Naive thymus-derived CD4-positive, alpha-beta T cell (primary cell): ENCODE measurements around the gene SLC9A1. TPM values are rescaled to one million over a fixed set of nuclear protein-coding genes. Genes with fewer than 3 reads are reported as not detected.

Experiments used
- ATAC-seq: fragments of 150-1000 bp; cut with Tn5 transposase; 2 replicates; pipeline ENCODE4 v1.10.0; 2021; ENCODE audit warnings: mild to moderate bottlenecking, moderate library complexity
- CTCF ChIA-PET: fragments of 350-600 bp; sonication (Branson Sonifier 250); formaldehyde crosslinking; loops from one replicate; lab custom pipeline; 2021; ENCODE audit warnings: antibody characterized with exemption; lab: Charles Lee
- POLR2A ChIA-PET: fragments of 350-600 bp; sonication (Branson Sonifier 250); formaldehyde crosslinking; loops from one replicate; lab custom pipeline; 2021; ENCODE audit warnings: antibody characterized with exemption, inconsistent platforms; lab: Charles Lee
- DNase-seq, 9 donors: peaks; one replicate each; pipeline versions ENCODE4 v3.0.0 to v3.0.0-alpha.2; 2020 to 2022; ENCODE audit warnings: mixed read lengths in 1 of 9
- H3K27ac ChIP-seq: one replicate; pipeline ENCODE4 v1.7.0; 2013; ENCODE audit warnings: mild to moderate bottlenecking, low read depth, low read length, moderate library complexity
- H3K27me3 ChIP-seq, 2 donors: one replicate each; pipeline ENCODE4 v1.7.0; 2013; ENCODE audit warnings: low read length in 2 of 2, mild to moderate bottlenecking in 2 of 2, moderate library complexity in 2 of 2; ENCODE audit not compliant: control insufficient read depth in 2 of 2, insufficient read depth in 2 of 2
- H3K36me3 ChIP-seq, 3 experiments: 1 replicate in 2 of 3; 2 replicates in 1 of 3; pipeline ENCODE4 v1.7.0; 2013; ENCODE audit warnings: low read length in 3 of 3, mild to moderate bottlenecking in 3 of 3, moderate library complexity in 1 of 3; ENCODE audit not compliant: insufficient read depth in 3 of 3, control insufficient read depth in 2 of 3
- H3K4me1 ChIP-seq, 2 donors: one replicate each; pipeline ENCODE4 v1.7.0; 2013; ENCODE audit warnings: low read length in 2 of 2, mild to moderate bottlenecking in 2 of 2, moderate library complexity in 1 of 2; ENCODE audit not compliant: control insufficient read depth in 2 of 2, insufficient read depth in 2 of 2
- H3K4me3 ChIP-seq: 2 replicates; pipeline ENCODE4 v1.7.0; 2013; ENCODE audit warnings: mild to moderate bottlenecking, low read length
- H3K9me3 ChIP-seq, 3 experiments: 1 replicate in 2 of 3; 2 replicates in 1 of 3; pipeline ENCODE4 v1.7.0; 2013; ENCODE audit warnings: low read length in 3 of 3; ENCODE audit not compliant: control insufficient read depth in 2 of 3
- H3K27ac Mint-ChIP-seq, 9 donors: one replicate each; pipeline ENCODE4 v1.8.0; 2020 to 2022; ENCODE audit warnings: mixed read lengths in 9 of 9, mild to moderate bottlenecking in 8 of 9, moderate library complexity in 5 of 9, inconsistent platforms in 2 of 9
- H3K27me3 Mint-ChIP-seq, 5 donors: one replicate each; pipeline ENCODE4 v1.8.0; 2021 to 2022; ENCODE audit warnings: mixed read lengths in 5 of 5, mild to moderate bottlenecking in 1 of 5
- H3K36me3 Mint-ChIP-seq, 5 donors: one replicate each; pipeline ENCODE4 v1.8.0; 2020 to 2022; ENCODE audit warnings: mixed read lengths in 5 of 5, mild to moderate bottlenecking in 3 of 5, inconsistent platforms in 1 of 5
- H3K4me1 Mint-ChIP-seq, 7 donors: one replicate each; pipeline ENCODE4 v1.8.0; 2020 to 2022; ENCODE audit warnings: mixed read lengths in 7 of 7, mild to moderate bottlenecking in 3 of 7, inconsistent platforms in 1 of 7
- H3K4me3 Mint-ChIP-seq, 10 donors: one replicate each; pipeline ENCODE4 v1.8.0; 2020 to 2022; ENCODE audit warnings: mild to moderate bottlenecking in 10 of 10, mixed read lengths in 10 of 10, moderate library complexity in 6 of 10, inconsistent platforms in 2 of 10
- H3K9me3 Mint-ChIP-seq, 11 donors: one replicate each; pipeline ENCODE4 v1.8.0; 2020 to 2022; ENCODE audit warnings: mixed read lengths in 11 of 11, mild to moderate bottlenecking in 4 of 11, inconsistent platforms in 1 of 11, moderate library complexity in 1 of 11
- intact Hi-C, 2 donors: fragments of 100-400 bp; cut with micrococcal nuclease; formaldehyde crosslinking; loops; one replicate each; pipeline ENCODE4 v1.15.1; 2023
- polyA plus RNA-seq, 2 donors: library from polyadenylated mRNA; unstranded; fragments of 300-500 nt; fragmentation: Illumina TruSeq; gene quantifications; one replicate each; pipeline ENCODE4 v1.2.3, GENCODE V29; 2021
- total RNA-seq, 6 experiments: library from RNA in 5 of 6; stranded (reverse) in 5 of 6; gene quantifications; 1 replicate in 5 of 6; 2 replicates in 1 of 6; pipeline ENCODE4 v1.2.3 and lab custom pipeline; 2021 to 2026

Gene SLC9A1
- total and polyA plus RNA-seq, 7 experiments from 2014 or later, result 7.1 to 25.7 (median 18.2) TPM

GRCh38 chr1:27113861-27114260, 41.1 kb downstream of the SLC9A1 start:
- DNase-seq (peak in 2 of 9 donors; percentile 13 to 20), ATAC-seq (no peak)
- H3K4me1 ChIP-seq, result peaks cover 17 to 44% of the 10 kb centered on the region in 2 donors
- Mint-ChIP-seq H3K36me3 (peaks cover 0 to 12% (median 0%) of the 10 kb centered on the region in 5 donors), H3K27ac (peak overlapping the region; percentile 73 to 97 (median 94)), H3K27me3 (no peaks in the 10 kb centered on the region), H3K4me3 (peak overlapping the region; percentile 57 to 84 (median 76)), H3K9me3 (no peaks in the 10 kb centered on the region), H3K4me1 (peaks cover 39 to 78% (median 65%) of the 10 kb centered on the region in 7 donors)
- H3K27me3 ChIP-seq, result no peaks in the 10 kb centered on the region
- intact Hi-C loops, result loop anchor here in 1 of 2 donors (2.0 kb wide), 1 partner anchor 23 kb away; no protein-coding TSS in a partner anchor
- ChIA-PET CTCF (interaction anchor here (0.8 to 3.6 kb wide), 4 partner anchors 11 to 171 kb away, joined by 3 to 24 read pairs (median 14); no protein-coding TSS in a partner anchor), POLR2A (interaction anchor here (0.6 to 2.9 kb wide), 11 partner anchors 12 to 1661 kb away, joined by 3 to 25 read pairs (median 3); partner anchors contain the start of gene SLC9A1)
- no peaks in the 10 kb centered on the region for H3K9me3 ChIP-seq
- no peak overlapping the region for H3K4me3 ChIP-seq
- no peaks in the 10 kb centered on the region for H3K36me3 ChIP-seq
- peak overlapping the region; percentile 33 for H3K27ac ChIP-seq

GRCh38 chr1:27111626-27112573, 43.0 kb downstream of the SLC9A1 start:
- Mint-ChIP-seq H3K9me3 (no peaks in the 10 kb centered on the region), H3K4me3 (peak overlapping the region; percentile 53 to 78 (median 71)), H3K27ac (peak overlapping the region; percentile 77 to 97 (median 87)), H3K4me1 (peaks cover 42 to 75% (median 65%) of the 10 kb centered on the region in 7 donors), H3K36me3 (peaks cover 0 to 15% (median 0%) of the 10 kb centered on the region in 5 donors), H3K27me3 (no peaks in the 10 kb centered on the region)
- Histone ChIP-seq H3K9me3 (no peaks in the 10 kb centered on the region), H3K27me3 (no peaks in the 10 kb centered on the region), H3K36me3 (peaks cover 0 to under 1% (median 0%) of the 10 kb centered on the region in 3 experiments), H3K27ac (peak overlapping the region; percentile 65), H3K4me3 (peak overlapping the region; percentile 9), H3K4me1 (peaks cover 17 to 44% of the 10 kb centered on the region in 2 donors)
- DNase-seq, result peak; percentile 47 to 78 (median 71)
- intact Hi-C loops, result loop anchor here (1.0 to 2.0 kb wide), 7 partner anchors 25 to 172 kb away; partner anchors contain the start of genes SLC9A1 (in 2 of the 2) and WDTC1 (in 1 of the 2)
- ATAC-seq, result peak; percentile 95
- CTCF ChIA-PET, result interaction anchor here (0.5 to 4.9 kb wide), 29 partner anchors 8 to 285 kb away, joined by 3 to 35 read pairs (median 5); partner anchors contain the start of gene SLC9A1
- POLR2A ChIA-PET, result interaction anchor here (0.6 to 2.8 kb wide), 13 partner anchors 26 to 1537 kb away, joined by 3 to 25 read pairs (median 3); partner anchors contain the start of genes RNU11 and SLC9A1

GRCh38 chr1:27109103-27109822, 45.7 kb downstream of the SLC9A1 start:
- H3K4me1 Mint-ChIP-seq, result peaks cover 24 to 49% (median 40%) of the 10 kb centered on the region in 7 donors
- DNase-seq, result no peak
- ChIA-PET POLR2A (interaction anchor here (1.4 kb wide), 1 partner anchor 29 kb away, joined by 3 read pairs; no protein-coding TSS in a partner anchor), CTCF (interaction anchor here (1.4 to 4.9 kb wide), 2 partner anchors 163 to 174 kb away, joined by 3 to 35 read pairs; no protein-coding TSS in a partner anchor)
- H3K27me3 Mint-ChIP-seq, result no peaks in the 10 kb centered on the region
- peaks cover 0 to 15% (median 0%) of the 10 kb centered on the region in 5 donors for H3K36me3 Mint-ChIP-seq
- Histone ChIP-seq H3K27me3 (no peaks in the 10 kb centered on the region), H3K27ac (no peak overlapping the region), H3K9me3 (no peaks in the 10 kb centered on the region), H3K36me3 (peaks cover 0 to 20% (median 0%) of the 10 kb centered on the region in 3 experiments), H3K4me1 (peaks cover 17 to 33% of the 10 kb centered on the region in 2 donors), H3K4me3 (no peak overlapping the region)
- intact Hi-C loops, result no loop called here
- ATAC-seq, result no peak
- no peaks in the 10 kb centered on the region for H3K9me3 Mint-ChIP-seq
- peak overlapping the region in 4 of 9 donors; percentile 25 to 74 (median 38) for H3K27ac Mint-ChIP-seq
- no peak overlapping the region for H3K4me3 Mint-ChIP-seq

GRCh38 chr1:27108588-27108987, 46.3 kb downstream of the SLC9A1 start:
- Histone ChIP-seq H3K36me3 (peaks cover 0 to 21% (median 0%) of the 10 kb centered on the region in 3 experiments), H3K27me3 (no peaks in the 10 kb centered on the region), H3K4me1 (peaks cover 17 to 27% of the 10 kb centered on the region in 2 donors), H3K4me3 (no peak overlapping the region), H3K27ac (no peak overlapping the region), H3K9me3 (no peaks in the 10 kb centered on the region)
- Mint-ChIP-seq H3K27me3 (no peaks in the 10 kb centered on the region), H3K36me3 (peaks cover 0 to 10% (median 0%) of the 10 kb centered on the region in 5 donors), H3K27ac (no peak overlapping the region), H3K9me3 (no peaks in the 10 kb centered on the region), H3K4me1 (peaks cover 19 to 42% (median 33%) of the 10 kb centered on the region in 7 donors), H3K4me3 (no peak overlapping the region)
- CTCF ChIA-PET, result interaction anchor here (1.4 to 4.9 kb wide), 2 partner anchors 164 to 175 kb away, joined by 3 to 35 read pairs; no protein-coding TSS in a partner anchor
- DNase-seq (no peak), ATAC-seq (no peak)
- intact Hi-C loops, result no loop called here
- POLR2A ChIA-PET, result interaction anchor here (1.4 kb wide), 1 partner anchor 30 kb away, joined by 3 read pairs; no protein-coding TSS in a partner anchor

GRCh38 chr1:27106561-27107323, 48.2 kb downstream of the SLC9A1 start:
- intact Hi-C loops, result no loop called here
- H3K27ac Mint-ChIP-seq, result peak overlapping the region in 4 of 9 donors; percentile 38 to 68 (median 54)
- no peak overlapping the region for H3K27ac ChIP-seq
- no peaks in the 10 kb centered on the region for H3K9me3 ChIP-seq
- peaks cover 0 to 2% (median 0%) of the 10 kb centered on the region in 11 donors for H3K9me3 Mint-ChIP-seq
- H3K4me3 ChIP-seq, result no peak overlapping the region
- peaks cover 3 to 9% of the 10 kb centered on the region in 2 donors for H3K4me1 ChIP-seq
- peaks cover 0 to 9% (median 0%) of the 10 kb centered on the region in 5 donors for H3K36me3 Mint-ChIP-seq
- no peak overlapping the region for H3K4me3 Mint-ChIP-seq
- peaks cover 0 to 33% (median 0%) of the 10 kb centered on the region in 3 experiments for H3K36me3 ChIP-seq
- H3K27me3 Mint-ChIP-seq, result no peaks in the 10 kb centered on the region
- H3K27me3 ChIP-seq, result no peaks in the 10 kb centered on the region
- ATAC-seq (peak; percentile 37), DNase-seq (no peak)
- ChIA-PET CTCF (interaction anchor here (0.7 kb wide), 1 partner anchor 44 kb away, joined by 3 read pairs; no protein-coding TSS in a partner anchor), POLR2A (no interaction called here)
- H3K4me1 Mint-ChIP-seq, result peaks cover 10 to 24% (median 19%) of the 10 kb centered on the region in 7 donors
